Measurements from ENCODE around the gene KAT2B. TPM values are rescaled to one million over a fixed set of nuclear protein-coding genes. Genes with fewer than 3 reads are reported as not detected.
"Not testable (repeated sequence)": the region's sequence is repeated elsewhere in the genome, so short reads cannot be mapped to it uniquely, and the experiment has no call there.

KAT2B gene
- total RNA-seq (2014; rRNA removed; shearing (Covaris generic)): 0.61 and 0.80 TPM in 2 replicates

GRCh38 chr3:20039765-20040547 lies at the start of gene KAT2B:
Gene KAT2B (plus strand): TSS chr3:20040446. CDS start chr3:20040478, 32 bp downstream.
- in situ Hi-C loops (cut with HindIII; ENCODE audit: low sequenced_read_pairs): no loop called here
- peak; percentile 51 for DNase-seq (ENCODE audit: low spot score)

- no peak for DNase-seq (ENCODE audit: low spot score)
- in situ Hi-C loops (cut with HindIII; ENCODE audit: low sequenced_read_pairs): no loop called here
Measured at GRCh38 chr3:19994796-19995195, 45.5 kb upstream of the KAT2B start.

- in situ Hi-C loops (cut with HindIII; ENCODE audit: low sequenced_read_pairs): no loop called here
- DNase-seq (ENCODE audit: low spot score): no peak
Measured at GRCh38 chr3:19997502-19997901, 42.7 kb upstream of the KAT2B start.

DNA sequence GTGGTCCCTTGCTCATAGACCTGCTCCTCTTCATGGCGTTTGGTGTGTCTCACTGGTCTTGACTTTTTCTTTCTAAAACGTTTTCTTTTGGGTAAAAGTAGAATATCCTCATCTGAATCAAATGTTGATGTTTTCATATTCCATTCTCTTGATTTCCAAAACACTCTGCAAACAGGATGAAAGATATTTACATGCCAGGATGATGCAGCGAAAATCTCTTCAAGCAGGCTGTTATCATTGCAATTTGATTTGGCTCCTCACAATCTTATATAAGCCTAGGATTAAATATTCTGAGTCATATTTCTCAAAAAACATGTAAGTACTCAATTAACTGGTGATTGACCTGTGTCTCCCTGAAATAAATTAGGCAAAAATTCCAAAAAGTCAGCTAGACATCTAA lies 38.3 kb upstream of the KAT2B start:
- no peak for DNase-seq (ENCODE audit: low spot score)
- in situ Hi-C loops (cut with HindIII; ENCODE audit: low sequenced_read_pairs): no loop called here

GRCh38 chr3:20007960-20008359 lies 32.3 kb upstream of the KAT2B start:
- in situ Hi-C loops (cut with HindIII; ENCODE audit: low sequenced_read_pairs): no loop called here
- DNase-seq (ENCODE audit: low spot score): no peak

- in situ Hi-C loops (cut with HindIII; ENCODE audit: low sequenced_read_pairs): no loop called here
Measured at GRCh38 chr3:20008646-20009045, 31.6 kb upstream of the KAT2B start.

DNA sequence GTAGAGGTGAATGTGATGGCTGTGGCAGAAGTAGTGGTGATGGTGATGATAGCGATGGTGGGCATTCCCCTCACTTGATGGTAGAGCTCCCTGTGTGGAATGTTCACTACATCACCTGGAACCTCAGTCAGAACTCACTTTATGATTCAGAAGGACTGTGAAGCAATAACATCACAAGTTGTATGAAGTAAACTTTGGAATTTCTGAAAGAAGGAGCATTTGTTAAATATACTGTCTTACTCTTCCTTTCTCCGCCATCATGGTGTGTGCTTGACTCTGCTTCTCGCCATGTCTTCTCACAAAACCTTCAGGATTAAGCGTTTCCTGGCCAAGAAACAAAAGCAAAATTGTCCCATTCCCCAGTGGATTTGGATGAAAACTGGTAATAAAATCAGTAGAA lies 28.1 kb upstream of the KAT2B start, which contains the start of gene PP2D1:
TSS of gene PP2D1 (minus strand) at position 101 of the 400 bp plus-strand sequence. CDS start 192 bp downstream, outside the sequence.
- DNase-seq (ENCODE audit: low spot score): no peak
- in situ Hi-C loops (cut with HindIII; ENCODE audit: low sequenced_read_pairs): no loop called here

More at GRCh38 chr3:20008646-20009045, 31.6 kb upstream of the KAT2B start:
- no peak for DNase-seq (ENCODE audit: low spot score)

DNA sequence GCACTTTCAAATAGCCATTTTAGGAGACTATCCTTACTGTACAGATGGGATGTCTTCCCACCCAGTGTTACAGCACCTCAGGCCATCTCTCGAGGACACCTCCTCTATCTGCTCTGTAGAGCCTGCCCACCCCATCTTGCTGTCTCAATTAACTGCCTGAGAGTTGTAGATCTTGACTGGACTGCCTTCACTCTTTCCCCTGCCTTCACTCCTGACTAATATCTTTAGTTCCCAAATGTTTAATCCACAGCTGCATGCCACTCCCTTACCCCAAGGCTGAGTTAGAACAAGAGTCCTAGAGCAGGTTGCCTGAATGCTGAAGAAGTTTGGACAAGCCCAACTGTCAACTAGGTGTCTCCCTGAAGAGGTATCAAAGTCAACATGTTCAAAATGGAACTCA lies 26.9 kb upstream of the KAT2B start:
- no peak for DNase-seq (ENCODE audit: low spot score)
- in situ Hi-C loops (cut with HindIII; ENCODE audit: low sequenced_read_pairs): no loop called here

DNA sequence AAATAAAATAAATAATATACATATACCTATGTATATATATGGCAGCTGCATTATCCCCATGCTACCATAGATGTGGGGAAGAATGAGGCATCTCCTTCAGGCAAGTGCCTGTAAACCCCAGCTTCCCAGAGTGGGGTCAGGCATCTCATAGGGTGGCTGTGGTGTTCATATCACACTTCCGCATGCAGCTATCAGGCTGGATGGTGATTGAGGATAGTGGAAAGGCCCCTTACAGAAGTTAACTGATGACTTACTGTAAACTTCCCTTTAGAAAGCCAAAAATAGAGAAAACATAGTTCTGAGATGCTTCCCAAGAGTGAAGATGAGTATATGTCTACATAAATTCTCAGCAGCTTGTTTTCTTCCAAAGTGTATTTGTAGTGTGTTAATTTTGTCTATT lies 24.7 kb upstream of the KAT2B start:
- DNase-seq (ENCODE audit: low spot score): no peak
- in situ Hi-C loops (cut with HindIII; ENCODE audit: low sequenced_read_pairs): no loop called here

DNA sequence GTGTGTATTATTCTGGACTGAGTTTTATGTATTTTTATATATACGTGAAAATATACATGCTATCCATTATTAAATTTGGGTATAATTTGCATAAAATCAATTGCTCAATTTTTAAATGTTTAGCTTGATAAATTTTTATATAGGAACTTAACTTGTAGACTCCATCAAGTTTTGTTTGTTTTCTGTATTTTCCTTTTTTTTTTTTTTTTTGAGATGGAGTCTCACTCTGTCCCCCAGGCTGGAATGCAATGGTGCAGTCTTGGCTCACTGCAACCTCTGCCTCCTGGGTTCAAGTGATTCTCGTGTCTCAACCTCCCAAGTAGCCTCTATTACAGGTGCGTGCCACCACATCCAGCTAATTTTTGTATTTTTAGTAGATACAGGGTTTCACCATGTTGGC lies 24.2 kb upstream of the KAT2B start:
- in situ Hi-C loops (cut with HindIII; ENCODE audit: low sequenced_read_pairs); DNase-seq (ENCODE audit: low spot score): not testable (repeated sequence)

DNA sequence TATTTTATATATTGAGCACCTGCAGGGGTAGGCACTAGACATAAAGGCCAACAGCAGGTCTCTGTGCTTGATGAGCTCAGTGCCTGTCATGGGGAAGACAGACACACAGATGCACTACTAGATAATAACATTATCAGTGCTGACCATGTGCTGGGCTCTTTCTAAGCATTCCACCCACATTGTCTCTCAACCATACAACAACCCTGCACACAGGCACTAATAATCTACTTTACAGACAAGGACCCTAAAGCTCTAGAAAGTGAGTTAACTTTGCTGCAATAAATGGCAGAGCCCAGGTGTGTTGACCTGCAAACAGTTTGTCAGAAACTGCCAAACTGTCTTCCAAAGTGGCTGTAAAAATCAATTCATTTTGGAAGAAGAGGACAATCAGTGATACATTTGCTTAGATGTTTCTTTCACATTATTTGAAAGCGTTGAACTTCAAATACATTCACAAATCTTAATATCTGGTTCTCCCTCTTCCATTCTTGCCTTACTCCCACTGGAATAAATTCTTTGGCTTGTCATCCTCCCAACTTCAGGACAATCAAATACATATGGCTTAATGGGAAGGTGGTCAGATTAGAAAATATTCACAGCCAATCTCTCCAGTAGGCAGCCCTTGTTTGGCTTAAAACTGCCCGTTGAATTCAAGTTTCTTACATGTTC lies 17.2 kb upstream of the KAT2B start:
- no peak for DNase-seq (ENCODE audit: low spot score)
- in situ Hi-C loops (cut with HindIII; ENCODE audit: low sequenced_read_pairs): no loop called here

- DNase-seq (ENCODE audit: low spot score): no peak
- in situ Hi-C loops (cut with HindIII; ENCODE audit: low sequenced_read_pairs): no loop called here
Measured at GRCh38 chr3:20023623-20024405, 16.4 kb upstream of the KAT2B start.

DNA sequence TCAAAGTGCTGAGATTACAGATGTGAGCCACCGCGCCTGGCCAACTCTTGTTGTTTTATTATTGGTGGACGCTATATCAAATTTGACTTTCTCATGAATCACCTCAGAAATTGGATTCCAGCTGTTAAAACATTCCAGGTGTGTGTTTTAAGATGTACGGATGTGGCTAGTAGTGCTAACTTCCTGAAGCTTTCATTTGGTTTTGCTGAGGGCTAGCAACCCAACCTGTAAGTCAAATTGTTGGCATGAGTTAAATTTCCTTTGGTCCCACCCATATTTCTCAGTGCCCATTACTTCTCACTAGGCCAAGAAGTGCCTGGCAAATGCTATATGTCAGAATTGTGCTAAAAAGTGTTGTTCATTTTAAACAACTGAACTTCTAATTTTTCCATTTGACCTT lies 13.1 kb upstream of the KAT2B start:
- in situ Hi-C loops (cut with HindIII; ENCODE audit: low sequenced_read_pairs): no loop called here
- no peak for DNase-seq (ENCODE audit: low spot score)

GRCh38 chr3:20028905-20029331 lies 11.3 kb upstream of the KAT2B start:
- DNase-seq (ENCODE audit: low spot score): no peak
- in situ Hi-C loops (cut with HindIII; ENCODE audit: low sequenced_read_pairs): no loop called here

GRCh38 chr3:20031939-20032338 lies 8.3 kb upstream of the KAT2B start:
- in situ Hi-C loops (cut with HindIII; ENCODE audit: low sequenced_read_pairs); DNase-seq (ENCODE audit: low spot score): not testable (repeated sequence)

DNA sequence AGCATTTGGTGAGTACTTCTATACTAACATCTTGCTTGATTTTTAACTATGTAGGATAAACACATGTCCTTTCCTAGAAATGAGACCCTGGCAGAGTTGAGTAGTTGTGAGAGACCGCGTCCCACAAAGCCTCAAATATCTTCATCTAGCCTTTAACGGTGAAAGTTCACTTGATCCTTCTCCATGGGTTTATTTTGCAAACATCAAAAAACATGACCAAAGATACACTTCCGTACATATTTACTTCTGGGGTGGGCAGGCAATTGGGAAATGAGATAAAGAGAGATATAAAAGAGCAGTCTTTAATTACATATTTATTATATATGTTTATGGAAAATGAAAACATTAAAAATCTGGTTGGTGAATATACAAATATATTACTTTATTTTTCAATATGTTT lies 5.2 kb upstream of the KAT2B start:
- no peak for DNase-seq (ENCODE audit: low spot score)
- in situ Hi-C loops (cut with HindIII; ENCODE audit: low sequenced_read_pairs): no loop called here

GRCh38 chr3:20037255-20037996 lies 2.8 kb upstream of the KAT2B start:
- DNase-seq (ENCODE audit: low spot score): no peak
- in situ Hi-C loops (cut with HindIII; ENCODE audit: low sequenced_read_pairs): no loop called here

DNA sequence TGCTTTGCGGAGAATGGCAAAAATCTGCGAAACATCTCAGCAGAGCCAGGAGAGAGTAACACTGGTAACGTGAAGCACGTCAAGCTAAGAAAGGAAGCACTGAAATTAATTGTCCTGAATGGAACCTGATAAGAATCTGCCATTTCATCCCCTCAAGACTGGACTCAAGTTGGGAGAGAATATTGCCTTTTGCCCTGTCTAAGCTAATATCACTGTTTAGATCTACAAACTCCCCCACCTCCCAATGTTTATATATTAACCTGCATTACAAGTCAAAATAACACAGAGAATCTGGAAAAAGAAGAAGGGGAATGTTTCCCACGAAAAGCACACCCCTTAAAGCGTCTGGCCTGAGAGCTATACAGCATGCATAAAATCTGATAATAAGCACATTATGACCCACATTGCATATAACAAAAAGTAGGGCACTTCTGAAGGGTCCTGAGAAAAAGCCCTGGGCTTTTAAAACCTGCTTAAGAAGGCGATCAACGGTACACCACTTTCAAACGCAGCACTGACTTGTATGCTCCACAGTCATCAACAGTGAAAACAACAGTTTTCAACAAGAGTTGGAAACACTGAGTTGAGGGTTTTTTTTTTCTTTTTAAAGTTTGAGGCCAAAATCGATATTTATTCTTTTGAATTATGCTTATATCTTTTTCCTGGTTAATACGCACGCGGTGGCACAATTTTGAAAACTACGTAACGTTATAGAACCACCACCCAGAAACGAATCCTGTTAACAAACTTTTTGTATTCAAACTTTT lies 1.4 kb upstream of the KAT2B start:
- DNase-seq (ENCODE audit: low spot score): peak; percentile 15
- in situ Hi-C loops (cut with HindIII; ENCODE audit: low sequenced_read_pairs): no loop called here

GRCh38 chr3:20039466-20039764 lies 831 bp upstream of the KAT2B start:
- in situ Hi-C loops (cut with HindIII; ENCODE audit: low sequenced_read_pairs): no loop called here

More at GRCh38 chr3:20039466-20039764, 831 bp upstream of the KAT2B start:
- no peak for DNase-seq (ENCODE audit: low spot score)

Data from G401 (cell line).